Measurements from ENCODE around the gene IL18R1. TPM values are rescaled to one million over a fixed set of nuclear protein-coding genes. Genes with fewer than 3 reads are reported as not detected.

Gene IL18R1
- total and polyA plus RNA-seq, 2 experiments from 2014 or later = 1.5 to 2.1 TPM

DNA sequence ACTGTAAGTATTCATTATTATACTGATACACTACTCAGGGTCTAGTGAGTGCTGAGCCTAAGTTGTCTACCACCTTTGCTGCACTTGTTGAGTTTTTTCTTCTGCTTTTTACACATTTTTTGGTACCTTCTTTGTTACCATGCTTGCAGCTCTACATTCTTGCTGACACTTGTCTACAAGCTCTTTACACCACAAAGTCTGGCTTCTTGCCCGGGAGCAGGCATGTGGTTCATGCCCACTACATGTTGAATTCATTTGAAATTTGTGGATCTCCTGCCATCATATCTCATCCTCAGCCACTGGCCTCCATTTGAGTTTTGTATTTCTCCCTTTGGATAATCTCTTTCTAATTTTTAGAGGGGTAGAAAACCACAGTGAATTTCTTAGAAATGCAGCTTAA, 29.9 kb downstream of the IL18R1 start:
- DNase-seq = peak; percentile 6
- Histone ChIP-seq H3K27ac (no peak overlapping the region), H3K4me3 (no peak overlapping the region), H3K36me3 (ENCODE audit: low read depth) (no peaks in the 10 kb centered on the region), H3F3A (ENCODE audit: insufficient read depth) (no peaks in the 10 kb centered on the region), H3K4me1 (ENCODE audit: insufficient read depth) (no peaks in the 10 kb centered on the region), H4K20me1 (ENCODE audit: insufficient read depth) (no peaks in the 10 kb centered on the region), H2AFZ (no peak overlapping the region), H3K79me2 (ENCODE audit: insufficient read depth) (no peaks in the 10 kb centered on the region), H3K9me2 (ENCODE audit: insufficient read depth) (no peaks in the 10 kb centered on the region; the same call in 1 of the 2 replicates), H3K4me2 (ENCODE audit: unreplicated experiment) (no peak overlapping the region), H3K9ac (no peak overlapping the region), H3K27me3 (replicated peaks; ENCODE audit: insufficient read depth) (no peaks in the 10 kb centered on the region), H3K9me3 (ENCODE audit: low read depth) (peaks cover 3% of the 10 kb centered on the region)
- TF ChIP-seq EZH2 (IDR thresholded peaks at IDR 0.05; ENCODE audit: insufficient read depth, poor library complexity, severe bottlenecking) = no peak
- TF ChIP-seq EZH2phosphoT487 (IDR thresholded peaks at IDR 0.05; ENCODE audit: insufficient read depth, low read depth) = no peak
- in situ Hi-C loops (cut with MboI) = no loop called here
- WGBS, 2 experiments (ENCODE audit: low coverage in 1 of 2, low lambda C conversion rate in 2 of 2, missing lambda C conversion rate in 2 of 2) = 27 to 45% methylated on average over 1 of the region's 1 CpG

GRCh38 chr2:102386004-102386403, 30.4 kb downstream of the IL18R1 start:
- Histone ChIP-seq H4K20me1 (ENCODE audit: insufficient read depth) (no peaks in the 10 kb centered on the region), H3K9ac (no peak overlapping the region), H3K27me3 (replicated peaks; ENCODE audit: insufficient read depth) (no peaks in the 10 kb centered on the region), H3K4me3 (no peak overlapping the region), H3K79me2 (ENCODE audit: insufficient read depth) (no peaks in the 10 kb centered on the region), H2AFZ (no peak overlapping the region), H3F3A (ENCODE audit: insufficient read depth) (no peaks in the 10 kb centered on the region), H3K4me1 (ENCODE audit: insufficient read depth) (no peaks in the 10 kb centered on the region), H3K9me3 (ENCODE audit: low read depth) (peaks cover 3% of the 10 kb centered on the region), H3K9me2 (ENCODE audit: insufficient read depth) (no peaks in the 10 kb centered on the region; the same call in 1 of the 2 replicates), H3K36me3 (ENCODE audit: low read depth) (no peaks in the 10 kb centered on the region), H3K27ac (no peak overlapping the region), H3K4me2 (ENCODE audit: unreplicated experiment) (no peak overlapping the region)
- 73 to 80% methylated on average over 3 of the region's 3 CpGs for WGBS, 2 experiments (ENCODE audit: low coverage in 1 of 2, low lambda C conversion rate in 2 of 2, missing lambda C conversion rate in 2 of 2)
- in situ Hi-C loops (cut with MboI) = no loop called here
- TF ChIP-seq EZH2phosphoT487 (IDR thresholded peaks at IDR 0.05; ENCODE audit: insufficient read depth, low read depth) (no peak), EZH2 (IDR thresholded peaks at IDR 0.05; ENCODE audit: insufficient read depth, poor library complexity, severe bottlenecking) (no peak)
- no peak for DNase-seq

- H3K27ac ChIP-seq = no peak overlapping the region
- in situ Hi-C loops (cut with MboI) = no loop called here
- no peaks in the 10 kb centered on the region for H4K20me1 ChIP-seq (ENCODE audit: insufficient read depth)
- H3K79me2 ChIP-seq (ENCODE audit: insufficient read depth) = no peaks in the 10 kb centered on the region
- H3K4me1 ChIP-seq (ENCODE audit: insufficient read depth) = no peaks in the 10 kb centered on the region
- DNase-seq = no peak
- WGBS, 2 experiments (ENCODE audit: low coverage in 1 of 2, low lambda C conversion rate in 2 of 2, missing lambda C conversion rate in 2 of 2) = 68 to 81% methylated on average over 3 of the region's 3 CpGs
- no peaks in the 10 kb centered on the region for H3K27me3 ChIP-seq (replicated peaks; ENCODE audit: insufficient read depth)
- H3K9me3 ChIP-seq (ENCODE audit: low read depth) = peaks cover 3% of the 10 kb centered on the region
- H3F3A ChIP-seq (ENCODE audit: insufficient read depth) = no peaks in the 10 kb centered on the region
- H2AFZ ChIP-seq = no peak overlapping the region
- TF ChIP-seq EZH2phosphoT487 (IDR thresholded peaks at IDR 0.05; ENCODE audit: insufficient read depth, low read depth) (no peak), EZH2 (IDR thresholded peaks at IDR 0.05; ENCODE audit: insufficient read depth, poor library complexity, severe bottlenecking) (no peak)
- H3K4me2 ChIP-seq (ENCODE audit: unreplicated experiment) = no peak overlapping the region
- H3K36me3 ChIP-seq (ENCODE audit: low read depth) = no peaks in the 10 kb centered on the region
- no peak overlapping the region for H3K4me3 ChIP-seq
- no peak overlapping the region for H3K9ac ChIP-seq
- no peaks in the 10 kb centered on the region; the same call in 1 of the 2 replicates for H3K9me2 ChIP-seq (ENCODE audit: insufficient read depth)
These were observed 31.4 kb downstream of the IL18R1 start for GRCh38 chr2:102386867-102387541.

- Histone ChIP-seq H3K4me1 (ENCODE audit: insufficient read depth) (no peaks in the 10 kb centered on the region), H2AFZ (no peak overlapping the region), H3K9me3 (ENCODE audit: low read depth) (peaks cover 3% of the 10 kb centered on the region), H3F3A (ENCODE audit: insufficient read depth) (no peaks in the 10 kb centered on the region), H3K27me3 (replicated peaks; ENCODE audit: insufficient read depth) (no peaks in the 10 kb centered on the region), H3K36me3 (ENCODE audit: low read depth) (no peaks in the 10 kb centered on the region), H3K4me2 (ENCODE audit: unreplicated experiment) (no peak overlapping the region), H3K4me3 (no peak overlapping the region), H3K9ac (no peak overlapping the region), H3K9me2 (ENCODE audit: insufficient read depth) (no peaks in the 10 kb centered on the region; the same call in 1 of the 2 replicates), H3K79me2 (ENCODE audit: insufficient read depth) (no peaks in the 10 kb centered on the region), H4K20me1 (ENCODE audit: insufficient read depth) (no peaks in the 10 kb centered on the region), H3K27ac (no peak overlapping the region)
- WGBS, 2 experiments (ENCODE audit: low coverage in 1 of 2, low lambda C conversion rate in 2 of 2, missing lambda C conversion rate in 2 of 2) = 75 to 76% methylated on average over 7 of the region's 7 CpGs
- in situ Hi-C loops (cut with MboI) = no loop called here
- no peak for TF ChIP-seq EZH2phosphoT487 (IDR thresholded peaks at IDR 0.05; ENCODE audit: insufficient read depth, low read depth)
- TF ChIP-seq EZH2 (IDR thresholded peaks at IDR 0.05; ENCODE audit: insufficient read depth, poor library complexity, severe bottlenecking) = no peak
- no peak for DNase-seq
These were observed 32.4 kb downstream of the IL18R1 start for GRCh38 chr2:102387763-102388546.
